Colonic mucosa (tissue), 4 donors: ENCODE results near the gene SOBP. TPM values are rescaled to one million over a fixed set of nuclear protein-coding genes. Genes with fewer than 3 reads are reported as not detected.

Experiments
- DNase-seq: peaks from one replicate; pipeline ENCODE4 v3.0.0-alpha.2; 2020
- H3K27ac ChIP-seq: fragments of 200-600 bp; one replicate; pipeline ENCODE4 v1.8.0; 2021
- H3K27me3 ChIP-seq: fragments of 200-600 bp; one replicate; pipeline ENCODE4 v1.8.0; 2021
- H3K36me3 ChIP-seq: fragments of 200-600 bp; one replicate; pipeline ENCODE4 v1.8.0; 2021
- H3K4me1 ChIP-seq: fragments of 200-600 bp; one replicate; pipeline ENCODE4 v1.8.0; 2021; ENCODE audit warnings: mild to moderate bottlenecking
- H3K4me3 ChIP-seq: fragments of 200-600 bp; one replicate; pipeline ENCODE4 v1.8.0; 2021
- H3K9ac ChIP-seq, 2 donors: one replicate each; pipeline ENCODE4 v1.7.0; 2013; ENCODE audit warnings: control low read depth in 2 of 2, low read depth in 2 of 2, low read length in 2 of 2
- H3K9me3 ChIP-seq: fragments of 200-600 bp; one replicate; pipeline ENCODE4 v1.8.0; 2021
- CTCF ChIP-seq: fragments of 200-600 bp; IDR thresholded peaks from one replicate; pipeline ENCODE4 v1.8.0; 2022; ENCODE audit warnings: antibody characterized with exemption, mild to moderate bottlenecking
- intact Hi-C: fragments of 100-400 bp; cut with DNase I; formaldehyde crosslinking; loops from one replicate; pipeline ENCODE4 v1.14.1; 2022
- total RNA-seq, 2 donors: library from RNA; stranded (reverse); fragmentation: NEBNext Ultra II Directional in 1 of 2; extraction: Animal tissue kit (Norgen Biotek cat#: 25700) in 1 of 2; gene quantifications; one replicate each; pipeline ENCODE4 v1.2.1, GENCODE V29; 2021
- donor health status: healthy.
- donor health status: DM: no; HTN: no; CAD: no.
- donor health status: DM: no; HTN: no; CAD: no.

Gene SOBP
- total RNA-seq, 2 donors from 2014 or later, result 0.67 to 3.4 TPM

GRCh38 chr6:107572886-107573285, 83.0 kb downstream of the SOBP start:
- H3K4me3 ChIP-seq, result no peak overlapping the region
- no peak for TF ChIP-seq CTCF
- DNase-seq, result no peak
- H3K27me3 ChIP-seq, result no peaks in the 10 kb centered on the region
- no peaks in the 10 kb centered on the region for H3K36me3 ChIP-seq
- intact Hi-C loops, result no loop called here
- H3K9me3 ChIP-seq, result no peaks in the 10 kb centered on the region
- H3K4me1 ChIP-seq, result no peaks in the 10 kb centered on the region
- no peak overlapping the region for H3K27ac ChIP-seq
- H3K9ac ChIP-seq, result no peak overlapping the region

- H3K4me3 ChIP-seq, result no peak overlapping the region
- intact Hi-C loops, result no loop called here
- no peaks in the 10 kb centered on the region for H3K4me1 ChIP-seq
- no peaks in the 10 kb centered on the region for H3K9me3 ChIP-seq
- TF ChIP-seq CTCF, result no peak
- H3K36me3 ChIP-seq, result no peaks in the 10 kb centered on the region
- no peak overlapping the region for H3K9ac ChIP-seq
- H3K27ac ChIP-seq, result no peak overlapping the region
- no peaks in the 10 kb centered on the region for H3K27me3 ChIP-seq
- DNase-seq, result no peak
These were observed 84.9 kb downstream of the SOBP start for GRCh38 chr6:107574856-107575255.

GRCh38 chr6:107576852-107577251, 86.9 kb downstream of the SOBP start:
- Histone ChIP-seq H3K9ac (no peak overlapping the region), H3K4me1 (no peaks in the 10 kb centered on the region), H3K36me3 (no peaks in the 10 kb centered on the region), H3K27ac (no peak overlapping the region), H3K4me3 (no peak overlapping the region), H3K9me3 (no peaks in the 10 kb centered on the region), H3K27me3 (no peaks in the 10 kb centered on the region)
- DNase-seq, result no peak
- TF ChIP-seq CTCF, result no peak
- intact Hi-C loops, result no loop called here

- no peak for DNase-seq
- Histone ChIP-seq H3K9me3 (no peaks in the 10 kb centered on the region), H3K4me3 (no peak overlapping the region), H3K4me1 (no peaks in the 10 kb centered on the region), H3K9ac (no peak overlapping the region), H3K27me3 (no peaks in the 10 kb centered on the region), H3K27ac (no peak overlapping the region), H3K36me3 (no peaks in the 10 kb centered on the region)
- intact Hi-C loops, result no loop called here
- TF ChIP-seq CTCF, result no peak
These were observed 88.9 kb downstream of the SOBP start for GRCh38 chr6:107578642-107579341.

- no peaks in the 10 kb centered on the region for H3K27me3 ChIP-seq
- no peaks in the 10 kb centered on the region for H3K4me1 ChIP-seq
- H3K27ac ChIP-seq, result no peak overlapping the region
- intact Hi-C loops, result no loop called here
- DNase-seq, result no peak
- TF ChIP-seq CTCF, result no peak
- no peaks in the 10 kb centered on the region for H3K36me3 ChIP-seq
- no peaks in the 10 kb centered on the region for H3K9me3 ChIP-seq
- H3K9ac ChIP-seq, result no peak overlapping the region
- no peak overlapping the region for H3K4me3 ChIP-seq
These were observed 89.6 kb downstream of the SOBP start for GRCh38 chr6:107579456-107580056.
